ENCODE measurements around the gene ACP1. TPM values are rescaled to one million over a fixed set of nuclear protein-coding genes. Genes with fewer than 3 reads are reported as not detected.
A peak's percentile ranks its signal among the peaks of the same experiment; 100 is the strongest.
"Not testable (repeated sequence)": the region's sequence is repeated elsewhere in the genome, so short reads cannot be mapped to it uniquely, and the experiment has no call there.

The ACP1 gene
- total RNA-seq, 3 donors from 2014 or later: 132 to 178 (median 168) TPM

DNA sequence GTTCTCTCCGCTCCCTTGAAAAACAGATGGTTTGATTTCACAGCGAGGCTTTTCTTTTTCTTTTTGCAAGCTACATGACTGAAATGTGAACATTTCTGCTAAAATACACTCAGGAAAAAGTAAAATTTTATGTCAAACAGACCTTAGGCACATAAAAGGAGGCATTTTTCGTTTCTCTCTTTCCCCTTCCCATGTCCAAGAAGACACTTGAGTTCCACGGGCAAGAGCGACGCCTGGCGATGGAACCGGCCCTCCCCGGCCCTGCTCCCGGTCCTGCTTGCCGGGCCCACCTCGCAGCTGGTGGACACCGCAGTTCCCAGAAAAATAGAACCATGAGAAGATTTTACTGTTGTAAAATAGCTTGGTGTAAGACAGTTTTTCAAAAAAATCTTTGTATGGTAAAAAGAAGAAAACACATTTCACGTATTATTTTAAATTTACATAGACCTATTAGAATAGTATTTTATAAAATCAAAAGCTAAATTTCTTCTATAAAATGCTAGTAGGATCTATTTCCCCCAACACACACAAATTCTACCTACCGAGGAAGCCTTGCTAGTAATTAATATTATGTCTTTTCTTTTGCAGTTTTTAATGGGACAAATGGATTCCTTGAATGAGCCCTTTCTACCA is 25.5 kb downstream of the ACP1 start:
- H3K4me1 Mint-ChIP-seq (ENCODE audit: low read depth): peaks cover 7% of the 10 kb centered on the region
- no peaks in the 10 kb centered on the region for H3K36me3 Mint-ChIP-seq (ENCODE audit: insufficient read depth)
- H3K4me3 Mint-ChIP-seq: peak overlapping the region; percentile 64
- ATAC-seq (peak; percentile 38 to 47), DNase-seq (peak; percentile 50)
- peaks cover 23% of the 10 kb centered on the region for H3K27me3 Mint-ChIP-seq (ENCODE audit: low read depth)
- no peaks in the 10 kb centered on the region for H3K9me3 Mint-ChIP-seq

DNA sequence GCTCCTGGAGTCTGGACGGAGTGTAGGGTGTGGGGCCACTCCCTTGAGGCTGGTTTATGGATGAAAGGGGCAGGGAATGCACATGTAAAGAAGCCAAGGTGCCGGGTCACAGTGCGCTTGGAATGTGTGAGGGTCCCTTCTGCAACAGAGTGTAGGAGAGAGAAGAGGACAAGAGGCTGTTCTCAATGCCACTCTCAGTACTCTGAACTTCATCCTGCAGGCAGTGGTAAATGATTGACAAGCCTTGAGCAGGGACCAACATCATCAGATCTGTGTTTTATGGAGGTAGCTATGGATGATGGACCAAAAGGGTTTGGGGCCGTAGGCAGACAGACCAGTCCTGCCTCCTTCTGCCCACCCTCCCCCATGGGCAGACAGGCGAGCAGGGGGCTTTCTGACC is 30.3 kb downstream of the ACP1 start:
- DNase-seq: no peak
- H3K4me1 Mint-ChIP-seq (ENCODE audit: low read depth): peaks cover under 1% of the 10 kb centered on the region
- no peaks in the 10 kb centered on the region for H3K36me3 Mint-ChIP-seq (ENCODE audit: insufficient read depth)
- ATAC-seq: no peak
- no peak overlapping the region for H3K4me3 Mint-ChIP-seq
- no peaks in the 10 kb centered on the region for H3K9me3 Mint-ChIP-seq
- H3K27me3 Mint-ChIP-seq (ENCODE audit: low read depth): peaks cover 21% of the 10 kb centered on the region

DNA sequence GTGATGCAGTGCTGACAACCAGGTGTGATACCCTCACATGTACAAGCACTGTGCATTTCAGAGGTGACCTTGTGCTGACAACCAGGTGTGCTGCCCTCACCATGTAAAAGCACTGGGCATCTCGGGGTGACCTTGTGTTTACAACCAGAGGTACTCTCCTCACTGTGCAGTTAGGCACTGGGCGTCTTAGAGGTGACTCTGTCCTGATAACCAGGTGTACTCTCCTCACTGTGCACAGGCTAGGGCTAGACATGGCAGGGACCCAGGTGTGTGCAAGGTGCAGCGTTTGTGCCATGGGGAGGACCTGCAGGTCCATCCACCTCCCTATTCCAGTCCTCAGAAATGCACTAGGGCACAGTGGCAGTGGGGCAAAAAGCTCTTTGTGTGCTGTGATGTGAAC is 31.6 kb downstream of the ACP1 start:
- no peaks in the 10 kb centered on the region for H3K4me1 Mint-ChIP-seq (ENCODE audit: low read depth)
- H3K9me3 Mint-ChIP-seq: peaks cover 3% of the 10 kb centered on the region
- no peak overlapping the region for H3K4me3 Mint-ChIP-seq
- ATAC-seq: no peak
- H3K27me3 Mint-ChIP-seq (ENCODE audit: low read depth): peaks cover 22% of the 10 kb centered on the region
- H3K36me3 Mint-ChIP-seq (ENCODE audit: insufficient read depth): no peaks in the 10 kb centered on the region
- no peak for DNase-seq

DNA sequence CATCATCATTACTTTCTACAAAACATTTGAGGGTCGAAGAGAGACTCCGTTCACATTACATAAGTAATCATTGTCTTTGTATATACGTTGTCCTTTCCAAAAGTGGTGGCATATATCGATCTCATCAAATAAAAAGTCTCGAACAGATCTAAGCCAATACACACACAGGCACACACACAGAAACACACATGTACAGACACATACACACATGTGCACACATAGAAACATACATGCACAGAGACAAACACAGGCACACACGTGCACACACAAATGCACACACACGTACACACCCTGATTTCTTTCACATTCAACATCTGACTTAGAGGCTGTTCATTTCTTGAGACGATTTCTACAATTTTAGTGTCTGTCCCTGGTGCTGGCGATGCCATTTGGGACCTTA is 40.6 kb downstream of the ACP1 start:
- ATAC-seq: no peak
- Mint-ChIP-seq H3K9me3 (peaks cover 3% of the 10 kb centered on the region), H3K27me3 (ENCODE audit: low read depth) (peaks cover 5% of the 10 kb centered on the region), H3K4me3 (no peak overlapping the region), H3K4me1 (ENCODE audit: low read depth) (no peaks in the 10 kb centered on the region), H3K36me3 (ENCODE audit: insufficient read depth) (no peaks in the 10 kb centered on the region)
- DNase-seq: no peak

DNA sequence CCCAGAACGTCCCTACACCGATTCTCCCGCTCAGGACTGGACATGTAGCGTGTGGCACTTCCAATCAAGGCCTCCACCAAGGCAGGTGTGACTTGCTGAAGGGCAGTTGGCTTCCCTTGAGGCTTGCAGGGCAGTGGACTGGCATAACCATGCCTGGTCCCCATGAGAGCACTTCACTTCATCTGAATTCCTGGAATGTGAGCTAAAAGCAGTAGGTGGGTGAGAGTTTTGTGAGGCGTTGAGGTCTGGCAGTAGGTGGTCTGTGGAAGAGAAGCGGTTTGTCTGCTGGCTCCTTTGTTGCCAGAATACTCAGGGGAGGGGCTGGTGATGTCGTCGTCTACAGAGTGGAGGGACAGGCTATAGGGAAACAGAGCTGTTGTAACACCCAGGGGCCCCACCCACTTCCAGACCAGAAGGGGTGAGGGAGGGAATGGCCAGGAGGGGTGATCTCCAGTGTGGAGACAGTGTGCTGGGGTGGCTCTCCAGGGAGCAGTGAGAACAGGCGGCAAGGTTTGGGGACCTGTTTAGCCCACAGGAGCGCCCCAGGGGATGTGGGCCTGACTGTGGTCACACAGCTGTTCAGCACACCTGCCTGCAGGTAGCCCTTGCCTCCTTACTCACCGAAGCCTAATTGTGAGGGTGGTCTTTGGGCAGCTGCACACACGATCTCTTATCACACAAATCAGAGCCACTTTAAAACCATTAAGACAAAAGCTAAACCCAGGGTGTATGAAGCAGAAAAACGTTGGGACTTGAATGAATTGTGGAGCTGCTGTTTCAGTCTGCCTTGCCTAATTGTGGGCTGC is 44.6 kb downstream of the ACP1 start:
- Mint-ChIP-seq H3K27me3 (ENCODE audit: low read depth) (peaks cover 5% of the 10 kb centered on the region), H3K36me3 (ENCODE audit: insufficient read depth) (no peaks in the 10 kb centered on the region), H3K4me3 (no peak overlapping the region), H3K9me3 (no peaks in the 10 kb centered on the region), H3K4me1 (ENCODE audit: low read depth) (no peaks in the 10 kb centered on the region)
- ATAC-seq: no peak
- no peak for DNase-seq

DNA sequence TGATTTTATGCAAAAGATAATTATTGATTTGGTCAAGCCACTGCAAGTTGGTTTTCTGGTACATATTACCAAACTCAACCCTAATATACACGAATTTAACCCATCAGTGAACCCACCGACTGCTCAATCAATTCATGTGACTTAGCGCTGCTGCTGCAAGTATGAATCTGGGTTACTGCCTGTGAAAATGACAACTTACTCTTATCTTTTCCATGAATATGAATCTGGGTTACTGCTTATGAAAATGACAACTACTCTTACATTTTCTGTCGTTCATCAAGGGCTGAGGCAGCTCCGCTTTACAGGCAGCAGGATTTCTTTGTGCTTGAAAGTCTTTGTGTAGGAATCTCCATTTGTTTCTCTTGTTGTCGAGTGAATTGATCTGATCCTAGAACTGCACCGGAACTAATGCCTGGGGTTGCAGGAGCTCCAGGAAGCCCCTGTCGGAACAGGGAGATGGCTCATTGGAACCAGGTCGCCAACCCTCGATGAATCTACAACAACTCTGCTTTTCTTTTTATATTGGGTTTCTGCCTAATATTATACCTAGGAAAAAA is 45.3 kb downstream of the ACP1 start:
- H3K27me3 Mint-ChIP-seq (ENCODE audit: low read depth): peaks cover 5% of the 10 kb centered on the region

DNA sequence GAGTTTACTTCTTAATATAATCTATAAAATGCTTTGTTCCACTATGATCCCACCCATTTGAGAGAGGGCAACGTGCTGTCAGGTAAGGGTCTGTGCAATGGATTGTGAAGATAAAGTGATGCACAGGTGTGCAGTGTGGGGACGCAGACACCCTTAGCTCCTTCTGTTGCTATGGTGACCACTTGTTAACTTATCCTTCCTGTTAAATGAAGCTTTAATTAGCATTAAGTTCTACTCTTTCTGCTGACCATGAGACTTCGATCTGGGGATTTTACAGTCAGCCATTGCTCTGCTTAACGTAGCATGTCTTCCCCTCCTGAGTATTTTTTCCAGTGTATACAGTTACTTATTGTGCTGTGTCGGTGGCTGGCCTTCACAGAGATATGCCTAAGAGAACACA is 46.2 kb downstream of the ACP1 start:
- Mint-ChIP-seq H3K4me1 (ENCODE audit: low read depth) (no peaks in the 10 kb centered on the region), H3K27me3 (ENCODE audit: low read depth) (peaks cover 3% of the 10 kb centered on the region), H3K36me3 (ENCODE audit: insufficient read depth) (no peaks in the 10 kb centered on the region), H3K4me3 (no peak overlapping the region), H3K9me3 (no peaks in the 10 kb centered on the region)
- ATAC-seq (no peak), DNase-seq (no peak)

More for the DNA sequence above, 45.3 kb downstream of the ACP1 start:
- H3K4me1 Mint-ChIP-seq (ENCODE audit: low read depth): no peaks in the 10 kb centered on the region
- ATAC-seq (no peak), DNase-seq (no peak)
- no peak overlapping the region for H3K4me3 Mint-ChIP-seq
- no peaks in the 10 kb centered on the region for H3K9me3 Mint-ChIP-seq
- H3K36me3 Mint-ChIP-seq (ENCODE audit: insufficient read depth): no peaks in the 10 kb centered on the region

DNA sequence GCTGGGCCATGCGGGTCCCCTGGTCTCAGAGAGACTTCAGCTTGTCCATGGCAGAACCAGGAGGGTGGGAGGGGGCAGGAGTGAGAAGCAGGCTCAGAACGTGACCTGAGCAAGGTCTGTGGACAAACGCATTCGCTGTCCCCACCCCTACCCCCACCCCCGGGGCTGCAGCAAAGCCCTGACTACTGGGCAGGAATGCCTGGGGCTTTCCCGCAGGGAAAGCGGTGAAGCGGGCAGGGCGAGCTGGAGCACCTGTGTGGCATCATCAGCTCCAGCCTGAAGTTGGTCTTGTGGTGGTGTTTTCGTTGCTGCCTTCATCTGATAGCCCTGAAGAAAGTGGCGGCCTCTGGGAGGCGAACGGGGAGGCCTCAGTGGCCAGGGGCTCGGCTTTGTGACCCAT is 49.2 kb downstream of the ACP1 start:
- H3K36me3 Mint-ChIP-seq (ENCODE audit: insufficient read depth): peaks cover 3% of the 10 kb centered on the region
- H3K27me3 Mint-ChIP-seq (ENCODE audit: low read depth): peaks cover 7% of the 10 kb centered on the region
- no peaks in the 10 kb centered on the region for H3K9me3 Mint-ChIP-seq
- no peak overlapping the region for H3K4me3 Mint-ChIP-seq
- H3K4me1 Mint-ChIP-seq (ENCODE audit: low read depth): peaks cover 18% of the 10 kb centered on the region
- no peak for ATAC-seq
- DNase-seq: no peak

DNA sequence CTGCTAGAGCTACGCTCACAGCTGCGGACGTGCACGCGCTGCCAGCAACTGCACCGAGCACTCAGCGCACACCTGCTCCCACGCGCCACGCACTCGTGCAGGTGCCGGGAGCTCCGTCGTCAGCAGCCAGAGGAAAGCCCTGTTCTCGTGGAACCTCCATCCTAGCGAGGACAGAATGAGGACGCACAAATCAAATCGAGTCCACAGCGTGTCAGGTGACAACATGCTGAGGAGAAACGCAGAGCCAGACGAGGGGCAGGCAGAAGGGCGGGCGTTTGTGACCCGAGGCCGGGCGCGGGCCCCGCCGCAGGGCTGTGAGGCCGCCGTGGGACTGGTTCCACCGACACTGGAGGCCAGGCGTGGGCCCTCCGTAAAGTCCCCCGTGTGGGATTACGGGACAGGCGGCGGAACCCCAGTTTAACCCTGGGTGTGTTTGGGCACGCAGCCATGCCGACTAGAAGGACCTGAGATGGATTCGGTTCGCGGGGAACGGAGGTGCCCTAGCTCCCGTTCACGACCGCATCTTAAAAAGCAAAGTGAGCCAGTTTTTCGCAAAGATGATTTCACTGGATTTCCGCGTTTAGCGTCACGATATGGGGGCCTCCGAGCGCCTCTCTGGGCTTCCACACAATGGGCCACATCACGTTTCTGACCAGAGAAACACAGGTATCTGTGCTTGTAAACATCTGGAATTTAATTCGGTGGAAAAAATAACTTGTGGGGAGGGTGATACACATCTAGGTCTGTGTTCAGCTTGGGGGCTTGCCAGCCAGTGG is 50.0 kb downstream of the ACP1 start:
- ATAC-seq: no peak
- DNase-seq: no peak
- Mint-ChIP-seq H3K27me3 (ENCODE audit: low read depth) (peaks cover 8% of the 10 kb centered on the region), H3K4me3 (no peak overlapping the region), H3K4me1 (ENCODE audit: low read depth) (peaks cover 19% of the 10 kb centered on the region), H3K36me3 (ENCODE audit: insufficient read depth) (peaks cover 3% of the 10 kb centered on the region), H3K9me3 (no peaks in the 10 kb centered on the region)

DNA sequence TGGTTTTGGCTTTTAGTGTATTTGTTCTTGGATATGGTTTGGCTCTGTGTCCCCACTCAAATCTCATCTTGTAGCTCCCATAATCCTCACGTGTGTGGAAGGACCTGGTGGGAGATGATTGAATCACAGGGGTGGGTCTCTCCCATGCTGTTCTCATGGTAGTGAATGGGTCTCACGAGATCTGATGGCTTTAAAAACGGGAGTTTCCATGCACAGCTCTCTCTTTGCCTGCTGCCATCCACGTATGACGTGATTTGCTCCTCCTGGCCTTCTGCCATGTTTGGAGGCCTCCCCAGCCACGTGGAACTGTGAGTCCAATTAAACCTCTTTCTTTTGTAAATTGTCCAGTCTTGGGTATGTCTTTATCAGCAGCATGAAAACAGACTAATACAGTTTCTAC is 51.2 kb downstream of the ACP1 start:
- H3K9me3 Mint-ChIP-seq; H3K36me3 Mint-ChIP-seq (ENCODE audit: insufficient read depth); H3K4me3 Mint-ChIP-seq; ATAC-seq; H3K27me3 Mint-ChIP-seq (ENCODE audit: low read depth); DNase-seq: not testable (repeated sequence)
- H3K4me1 Mint-ChIP-seq (ENCODE audit: low read depth): peaks cover 23% of the 10 kb centered on the region

DNA sequence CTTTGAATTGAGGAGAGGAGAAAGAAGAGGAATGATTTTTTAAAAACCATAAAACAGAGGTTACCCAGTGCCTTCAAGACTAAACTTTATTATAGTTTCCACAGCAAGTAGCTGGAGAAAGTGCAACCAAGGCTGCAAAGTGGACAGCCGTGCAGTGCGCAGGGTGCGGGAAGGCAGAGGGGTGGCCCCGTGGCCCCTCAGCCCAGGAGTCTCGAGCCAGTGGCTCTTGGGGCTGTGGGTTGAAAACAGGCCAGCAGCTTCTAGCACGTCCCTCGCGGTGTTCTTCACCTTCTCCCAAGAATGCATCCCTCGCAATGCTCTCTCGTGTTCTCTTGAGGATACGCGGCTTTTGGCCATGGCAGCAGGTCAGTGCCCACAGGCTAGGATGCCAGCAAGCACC is 51.6 kb downstream of the ACP1 start:
- H3K9me3 Mint-ChIP-seq: no peaks in the 10 kb centered on the region
- ATAC-seq (no peak), DNase-seq (no peak)
- H3K4me1 Mint-ChIP-seq (ENCODE audit: low read depth): peaks cover 23% of the 10 kb centered on the region
- peaks cover 3% of the 10 kb centered on the region for H3K36me3 Mint-ChIP-seq (ENCODE audit: insufficient read depth)
- no peak overlapping the region for H3K4me3 Mint-ChIP-seq
- peaks cover 8% of the 10 kb centered on the region for H3K27me3 Mint-ChIP-seq (ENCODE audit: low read depth)

DNA sequence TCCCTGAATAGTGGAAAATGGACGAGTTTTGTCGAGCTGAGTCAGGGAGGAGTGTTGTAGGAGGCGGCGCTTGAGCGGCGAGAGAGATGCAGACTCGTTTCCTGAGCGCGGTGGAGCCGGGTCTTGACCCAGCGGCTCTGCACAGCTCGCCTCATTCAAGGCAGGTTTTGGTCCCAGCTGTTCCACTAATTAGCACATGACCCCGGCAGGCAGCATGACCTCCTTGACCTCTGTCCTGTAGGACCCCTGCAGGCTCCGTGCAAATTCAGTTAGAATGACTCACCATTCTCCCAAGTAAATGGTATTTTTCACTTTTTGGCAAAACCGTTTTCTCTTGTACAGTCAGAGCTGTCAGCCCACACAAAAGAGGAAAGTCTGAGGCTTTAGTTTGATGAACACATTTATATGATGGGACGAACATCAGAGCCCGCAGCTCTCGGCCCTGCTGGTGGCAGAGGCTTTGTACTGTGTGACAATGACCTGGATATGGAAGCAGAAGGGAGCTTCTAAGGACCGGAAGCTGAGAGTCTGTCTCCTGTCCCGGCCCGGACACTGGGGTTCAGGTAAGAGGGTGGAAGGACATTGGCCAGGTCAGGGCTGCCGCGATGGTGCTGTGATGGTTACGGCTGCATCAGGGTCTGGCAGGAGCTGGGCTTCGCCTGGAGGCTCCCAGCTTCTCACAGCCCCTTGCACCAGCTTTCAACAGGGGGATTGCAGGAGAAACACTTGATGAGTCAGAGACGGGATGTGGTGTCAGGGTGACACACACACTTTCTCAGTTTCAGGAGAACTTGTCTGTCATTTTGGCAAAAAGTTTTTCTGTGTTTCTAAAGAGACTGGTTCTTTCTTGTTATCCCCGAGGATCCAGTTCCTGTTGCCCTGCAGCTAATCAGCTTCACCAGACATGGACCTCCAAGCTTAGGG is 53.0 kb downstream of the ACP1 start:
- no peaks in the 10 kb centered on the region for H3K9me3 Mint-ChIP-seq
- H3K4me3 Mint-ChIP-seq: peak overlapping the region; percentile 61
- peaks cover 23% of the 10 kb centered on the region for H3K4me1 Mint-ChIP-seq (ENCODE audit: low read depth)
- H3K27me3 Mint-ChIP-seq (ENCODE audit: low read depth): peaks cover 8% of the 10 kb centered on the region
- ATAC-seq (peak; percentile 77 to 84), DNase-seq (no peak)
- peaks cover 3% of the 10 kb centered on the region for H3K36me3 Mint-ChIP-seq (ENCODE audit: insufficient read depth)

DNA sequence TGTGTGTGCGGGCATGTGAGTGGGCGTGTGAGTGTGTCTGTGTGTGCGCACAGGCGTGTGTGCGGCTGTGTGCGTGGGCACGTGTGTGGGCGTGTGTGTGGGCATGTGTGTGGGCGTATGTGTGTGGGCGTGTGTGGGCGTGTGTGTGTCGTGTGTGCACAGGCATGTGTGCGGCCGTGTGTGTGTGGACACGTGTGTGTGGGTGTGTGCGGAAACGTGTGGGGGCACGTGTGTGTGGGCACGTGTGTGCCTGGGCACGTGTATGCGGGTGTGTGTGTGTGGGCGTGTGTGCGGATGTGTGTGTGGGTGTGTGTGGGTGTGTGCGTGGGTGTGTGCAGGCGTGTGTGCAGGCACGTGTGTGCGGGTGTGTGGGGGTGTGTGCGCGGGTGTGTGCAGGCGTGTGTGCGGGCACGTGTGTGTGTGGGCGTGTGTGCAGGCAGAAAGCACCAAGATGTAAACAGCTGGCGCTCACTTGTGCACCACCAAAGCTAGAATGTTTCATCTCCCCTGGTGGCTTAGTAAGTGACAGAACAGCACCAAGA is 54.4 kb downstream of the ACP1 start:
- no peaks in the 10 kb centered on the region for H3K9me3 Mint-ChIP-seq
- H3K36me3 Mint-ChIP-seq (ENCODE audit: insufficient read depth): peaks cover 3% of the 10 kb centered on the region
- peaks cover 23% of the 10 kb centered on the region for H3K4me1 Mint-ChIP-seq (ENCODE audit: low read depth)
- DNase-seq: no peak
- H3K4me3 Mint-ChIP-seq: peak overlapping the region; percentile 57
- peaks cover 8% of the 10 kb centered on the region for H3K27me3 Mint-ChIP-seq (ENCODE audit: low read depth)
- ATAC-seq: no peak

Measured in activated T-cell treated with anti-CD3 and anti-CD28 coated beads, Interleukin-2, amount 50 U/mL, for 4 hours (primary cell).